Stimulated activated CD8-positive, alpha-beta memory T cell treated with anti-CD3 and anti-CD28 coated beads, Interleukin-7, amount 100 ng/mL, for 48 hours (primary cell): ENCODE data around the gene APOBEC3B.
"Not testable (repeated sequence)": the region's sequence is repeated elsewhere in the genome, so short reads cannot be mapped to it uniquely, and the experiment has no call there.

Experiments
- DNase-seq, 2 donors: peaks; one replicate each; pipeline ENCODE4 v3.0.0-alpha.2; 2020; ENCODE audit warnings: low read depth in 1 of 2; ENCODE audit errors: extremely low read depth in 1 of 2

Gene APOBEC3B

GRCh38 chr22:38965614-38966379, 16.4 kb upstream of the APOBEC3B start:
- DNase-seq: no peak

GRCh38 chr22:38966380-38966702, 15.8 kb upstream of the APOBEC3B start:
- no peak for DNase-seq

DNA sequence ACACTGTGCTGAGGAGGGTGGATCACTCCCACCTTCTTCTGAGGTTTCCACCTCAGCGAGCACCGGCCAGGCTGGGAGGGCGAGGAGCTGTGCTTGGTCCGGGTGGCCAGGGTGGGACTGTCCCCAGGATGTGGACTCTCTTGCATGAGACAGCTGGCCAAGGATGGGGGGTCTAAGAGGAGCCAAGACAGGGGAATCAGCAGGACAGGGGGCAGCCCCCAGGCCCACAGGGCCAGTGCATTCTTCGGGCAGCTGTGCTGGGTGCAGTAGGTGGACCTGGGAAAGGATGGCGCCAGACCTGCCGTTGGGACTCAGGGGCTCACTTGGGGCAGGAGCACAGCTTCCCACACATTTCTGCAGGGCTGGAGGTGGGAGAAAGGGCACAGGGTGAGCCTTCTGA, 15.2 kb upstream of the APOBEC3B start:
- no peak for DNase-seq

DNA sequence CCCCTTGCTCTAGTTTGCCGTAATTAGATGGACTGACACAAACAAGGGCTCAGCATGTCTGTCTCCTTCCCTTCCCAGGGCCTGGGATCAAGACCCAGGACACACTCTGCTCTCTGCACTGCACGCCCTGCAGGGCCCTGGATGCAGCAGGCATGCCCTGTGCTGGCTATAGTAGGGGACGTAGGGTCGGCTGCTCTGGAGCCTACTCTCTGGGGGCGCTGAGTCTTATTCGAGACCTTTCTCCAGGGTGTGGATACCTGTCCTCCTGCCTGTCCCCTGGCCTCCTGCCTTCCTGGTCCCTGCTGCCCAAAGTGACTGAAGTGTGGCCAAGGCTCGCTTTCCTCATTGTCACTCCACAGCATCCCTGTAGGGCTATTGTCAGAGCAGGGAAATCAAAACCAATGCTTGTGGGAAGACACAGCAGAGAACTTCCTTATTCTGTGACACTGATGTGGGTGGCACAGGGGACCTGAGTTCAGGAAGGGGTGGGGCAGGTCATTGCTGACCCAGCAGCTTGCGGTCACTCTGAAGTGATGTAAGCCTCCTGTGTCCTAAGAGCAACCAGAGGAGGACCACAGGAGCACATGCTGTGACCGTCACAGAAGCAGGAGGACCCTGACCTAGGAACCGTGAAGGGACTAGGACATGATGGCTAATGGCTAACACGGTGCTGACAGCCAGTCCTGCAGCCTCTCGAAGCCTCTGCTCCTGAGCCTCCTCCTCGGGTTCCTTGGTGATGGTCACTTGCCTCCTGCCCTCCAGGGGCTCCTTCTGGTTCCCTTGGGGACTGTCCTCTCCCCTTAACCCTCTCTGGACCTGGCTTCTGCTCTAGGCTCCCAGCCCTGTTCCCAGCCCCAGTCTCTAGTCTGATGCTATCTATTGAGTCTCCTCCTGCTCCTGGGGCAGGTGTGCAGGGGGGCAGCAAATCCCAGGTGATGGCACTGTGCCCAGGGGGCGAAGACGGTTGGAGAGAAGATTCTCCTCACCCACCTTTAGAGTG, 14.4 kb upstream of the APOBEC3B start:
- no peak for DNase-seq

GRCh38 chr22:38968801-38969200, 13.3 kb upstream of the APOBEC3B start:
- DNase-seq: no peak

DNA sequence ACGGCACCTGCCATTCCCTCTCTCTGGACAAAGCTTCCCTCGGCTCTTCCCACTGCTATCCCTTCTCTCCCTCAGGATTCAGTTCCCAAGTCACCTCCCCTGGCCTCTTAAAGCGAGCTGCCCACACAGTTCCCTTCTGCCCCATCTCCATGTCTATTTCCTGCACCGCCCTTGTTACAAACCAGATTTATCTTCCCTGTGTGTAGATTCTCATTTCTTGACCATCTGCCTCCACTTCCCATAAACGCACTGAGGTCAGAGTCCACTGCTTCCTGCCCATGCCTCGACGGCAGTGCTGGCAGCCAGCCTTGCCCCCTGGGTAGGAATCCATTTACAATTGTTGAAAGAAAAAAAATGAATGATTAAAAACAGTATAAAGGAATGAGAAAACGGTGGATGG, 11.6 kb upstream of the APOBEC3B start:
- no peak for DNase-seq

- DNase-seq: no peak
Measured at GRCh38 chr22:38971202-38971601, 10.9 kb upstream of the APOBEC3B start.

GRCh38 chr22:38971791-38972190, 10.4 kb upstream of the APOBEC3B start:
- DNase-seq: no peak

DNA sequence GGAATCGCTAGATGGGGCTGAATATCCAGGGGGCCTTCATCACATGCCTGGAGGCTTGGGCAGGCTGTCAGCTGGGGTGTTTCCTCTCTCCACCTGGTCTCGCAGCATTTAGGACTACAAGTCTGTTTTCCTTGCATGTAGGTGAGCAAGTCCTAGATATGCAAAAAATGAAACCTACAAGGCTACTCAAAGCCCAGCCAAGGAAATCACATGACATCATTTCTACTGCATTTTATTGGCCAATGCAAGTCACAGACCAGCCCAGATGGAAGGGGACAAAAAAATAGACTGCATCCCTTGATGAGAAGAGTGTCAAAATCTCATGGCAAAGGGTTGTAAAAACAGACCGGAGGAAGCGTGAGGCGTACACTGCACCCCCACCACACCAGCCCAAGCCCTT, 9.6 kb upstream of the APOBEC3B start:
- no peak for DNase-seq

GRCh38 chr22:38973289-38974169, 8.6 kb upstream of the APOBEC3B start:
- no peak for DNase-seq

- DNase-seq: no peak
Measured at GRCh38 chr22:38974170-38974825, 7.8 kb upstream of the APOBEC3B start.

DNA sequence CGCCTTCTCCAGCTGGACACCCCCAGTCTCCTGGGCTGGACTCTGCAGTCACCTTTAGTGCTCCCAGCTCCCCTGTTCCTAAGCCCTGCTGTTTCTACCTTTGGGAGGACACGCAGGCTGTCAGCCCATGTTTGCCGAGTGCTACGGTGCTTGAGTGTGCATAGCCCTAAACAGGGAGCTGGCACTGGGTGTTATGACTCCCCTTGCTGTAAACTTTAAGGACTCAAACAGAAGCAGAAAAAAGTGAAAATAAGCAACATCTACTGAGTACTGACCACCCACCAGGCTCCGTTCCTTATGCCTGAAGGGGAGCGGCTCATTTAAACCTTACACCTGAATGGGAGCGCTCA, 7.3 kb upstream of the APOBEC3B start:
- no peak for DNase-seq

DNA sequence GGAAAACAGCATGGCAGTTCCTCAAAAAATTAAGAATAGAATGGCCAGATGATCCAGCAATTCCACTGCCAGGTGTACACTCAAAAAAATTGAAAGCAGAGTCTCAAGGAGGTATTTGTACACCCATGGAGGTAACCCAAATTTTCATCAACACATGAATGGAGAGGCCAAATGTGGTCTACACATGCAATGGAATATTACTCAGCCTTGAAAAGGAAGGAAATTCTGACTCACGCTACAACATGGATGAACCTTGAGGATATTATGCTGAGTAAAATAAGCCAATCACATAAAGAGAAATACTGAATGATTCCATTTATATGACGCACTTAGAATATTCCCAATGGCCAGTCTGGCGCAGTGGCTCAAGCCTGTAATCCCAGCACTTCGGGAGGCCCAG, 4.9 kb upstream of the APOBEC3B start:
- DNase-seq: not testable (repeated sequence)

GRCh38 chr22:38980587-38980986, 1.6 kb upstream of the APOBEC3B start:
- not testable (repeated sequence) for DNase-seq

DNA sequence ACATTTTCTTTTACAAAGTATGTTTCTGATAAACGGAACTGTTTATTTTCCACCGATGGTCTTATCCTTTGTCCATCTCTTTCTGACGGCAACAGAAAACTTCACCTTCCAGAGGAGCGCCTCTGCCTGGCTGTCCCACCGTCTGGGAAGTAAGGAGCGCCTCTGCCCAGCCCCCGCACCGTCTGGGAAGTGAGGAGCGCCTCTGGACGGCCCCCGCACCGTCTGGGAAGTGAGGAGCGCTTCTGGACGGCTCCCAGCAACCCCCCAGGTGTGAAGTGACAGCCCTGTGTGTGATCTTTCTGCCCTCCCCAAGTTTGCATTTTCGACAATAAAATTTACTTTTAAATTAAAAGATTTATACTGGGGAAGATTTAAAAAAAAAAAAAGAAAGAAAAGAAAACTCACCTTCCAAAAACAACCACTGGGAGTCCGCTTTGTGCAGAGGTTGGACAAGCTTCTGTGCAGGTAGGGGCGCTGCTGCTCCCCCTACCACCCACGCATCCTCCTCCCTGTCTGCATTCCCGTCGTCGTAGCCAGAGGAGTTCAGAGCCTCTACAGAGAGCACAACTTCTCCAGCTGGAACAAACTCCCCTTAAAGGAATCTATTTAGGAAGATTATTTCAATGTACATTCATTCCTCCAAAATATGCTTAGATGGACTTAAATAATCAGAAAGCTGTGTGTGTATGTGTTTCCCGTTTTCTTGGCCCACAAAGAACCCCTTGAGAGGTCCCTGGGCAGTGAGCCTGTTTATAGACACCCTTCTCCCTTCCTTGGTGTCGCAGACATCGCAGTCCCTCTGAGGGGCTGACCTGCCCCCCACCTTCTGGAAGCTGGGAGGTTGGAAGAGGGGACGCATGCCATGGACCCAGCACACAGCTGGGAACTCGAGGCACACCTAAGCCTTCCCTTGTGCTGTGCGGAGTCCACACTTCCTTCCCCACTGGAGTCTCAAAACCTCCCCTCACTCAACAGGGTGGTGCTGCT, 849 bp upstream of the APOBEC3B start:
- DNase-seq: no peak

- no peak for DNase-seq
Measured at GRCh38 chr22:38984224-38984623, 2.1 kb downstream of the APOBEC3B start.

DNA sequence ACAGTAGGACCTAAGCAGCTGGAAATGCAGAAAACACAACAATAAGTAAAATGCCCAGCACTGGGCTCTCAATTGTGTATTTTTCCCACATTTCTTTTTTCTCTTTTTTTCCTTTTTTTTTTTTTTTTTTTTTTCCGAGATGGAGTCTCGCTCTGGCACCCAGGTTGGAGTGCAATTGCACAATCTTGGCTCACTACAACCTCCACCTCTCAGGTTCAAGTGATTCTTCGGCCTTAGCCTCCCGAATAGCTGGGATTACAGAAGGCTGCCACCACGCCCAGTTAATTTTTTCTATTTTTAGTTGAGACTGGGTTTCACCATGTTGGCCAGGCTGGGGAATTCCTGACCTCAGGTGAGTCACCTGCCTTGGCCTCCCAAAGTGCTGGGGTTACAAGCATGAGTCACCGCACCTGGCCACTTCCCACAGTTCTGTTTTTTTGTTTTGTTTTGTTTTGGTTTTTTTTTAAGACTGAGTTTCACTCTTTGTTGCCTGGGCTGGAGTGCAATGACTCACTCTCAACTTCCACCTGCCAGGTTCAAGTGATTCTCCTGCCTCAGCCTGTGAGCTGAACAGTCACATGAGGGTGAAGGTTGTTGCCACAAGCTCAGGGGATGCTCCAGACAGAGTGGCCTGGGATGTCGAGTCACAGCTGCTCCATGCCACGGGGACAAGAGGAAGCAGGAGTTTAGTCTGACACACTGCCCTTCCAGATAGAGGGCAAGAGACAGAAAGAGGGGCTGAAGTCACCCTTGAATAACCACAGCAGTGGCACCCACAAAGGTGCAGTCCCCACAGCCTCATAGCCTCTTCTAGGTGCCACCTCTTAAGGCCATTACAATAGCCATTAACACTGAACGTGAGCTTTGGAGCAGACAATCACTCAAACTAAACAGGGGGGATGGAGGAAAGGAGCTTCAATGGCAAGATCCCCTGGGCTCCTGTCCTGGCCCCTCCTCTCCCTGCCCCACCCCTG, 2.9 kb downstream of the APOBEC3B start:
- DNase-seq: peak; percentile 50 to 88

DNA sequence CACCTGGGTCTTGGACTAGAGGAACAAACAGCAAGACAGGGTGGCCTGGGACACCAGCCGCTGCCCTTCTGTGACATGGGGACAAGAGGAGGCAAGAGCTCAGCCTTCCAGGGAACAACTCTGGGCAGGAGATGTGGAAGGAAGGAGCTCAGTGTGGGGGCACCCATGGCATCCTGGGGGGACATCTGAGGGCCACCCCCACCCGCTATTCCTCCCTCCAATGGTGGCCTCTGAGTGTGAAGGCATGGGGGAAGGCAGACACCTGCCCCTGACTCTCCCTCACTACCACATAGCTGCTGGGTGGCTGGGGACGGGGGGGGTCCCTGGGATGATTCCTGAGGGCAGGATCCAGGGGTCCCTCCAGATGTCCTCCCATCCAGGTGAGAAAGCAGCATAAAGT, 4.5 kb downstream of the APOBEC3B start:
- no peak for DNase-seq
